Keratinocyte (primary cell): ENCODE data around the gene TMX1. TPM values are rescaled to one million over a fixed set of nuclear protein-coding genes. Genes with fewer than 3 reads are reported as not detected.

Source experiments
- DNase-seq: peaks from one replicate; pipeline ENCODE4 v3.0.0-alpha.2; 2011; ENCODE audit warnings: low read depth, missing footprints, low spot score
- FAIRE-seq: peaks from 2 replicates; lab custom pipeline; 2011; peaks lifted over from hg19 to GRCh38; lab: Jason Lieb, UNC
- H2AFZ ChIP-seq: 2 replicates; pipeline ENCODE4 v1.6.0; 2012; ENCODE audit warnings: low read length, control low read depth, inconsistent platforms; ENCODE audit not compliant: control insufficient read depth
- H3K27ac ChIP-seq: 2 replicates; pipeline ENCODE4 v1.5.1; 2011; ENCODE audit warnings: low read length; ENCODE audit not compliant: control insufficient read depth, insufficient read depth
- H3K27me3 ChIP-seq: 3 replicates; pipeline ENCODE4 v1.6.0; 2011; ENCODE audit warnings: low read length; ENCODE audit not compliant: control insufficient read depth, insufficient read depth; ENCODE audit errors: extremely low read depth
- H3K36me3 ChIP-seq, 2 experiments: 2 replicates in 1 of 2; 3 replicates in 1 of 2; pipeline ENCODE4 v1.5.1; 2011; ENCODE audit warnings: low read length in 2 of 2, mild to moderate bottlenecking in 1 of 2; ENCODE audit not compliant: control insufficient read depth in 2 of 2, insufficient read depth in 2 of 2; ENCODE audit errors: extremely low read depth in 1 of 2
- H3K4me1 ChIP-seq: 3 replicates; pipeline ENCODE4 v1.5.1; 2011; ENCODE audit warnings: low read length; ENCODE audit not compliant: control insufficient read depth, insufficient read depth; ENCODE audit errors: extremely low read depth
- H3K4me2 ChIP-seq: 3 replicates; pipeline ENCODE4 v1.6.0; 2011; ENCODE audit warnings: low read depth, low read length; ENCODE audit not compliant: control insufficient read depth, insufficient read depth; ENCODE audit errors: extremely low read depth
- H3K4me3 ChIP-seq, 3 experiments: fragments of 200-600 bp in 1 of 3; sonication (generic) in 1 of 3; 2 replicates in 2 of 3; 3 replicates in 1 of 3; pipeline ENCODE4 v1.5.1; 2011 to 2016; ENCODE audit warnings: low read length in 3 of 3, mild to moderate bottlenecking in 3 of 3, control low read depth in 2 of 3, inconsistent platforms in 1 of 3, low read depth in 1 of 3, mixed read lengths in 1 of 3, mixed run types in 1 of 3, moderate library complexity in 1 of 3; ENCODE audit not compliant: control insufficient read depth in 2 of 3, insufficient read depth in 2 of 3; ENCODE audit errors: extremely low read depth in 1 of 3
- H3K79me2 ChIP-seq: 2 replicates; pipeline ENCODE4 v1.6.0; 2012; ENCODE audit warnings: low read length; ENCODE audit not compliant: control insufficient read depth, insufficient read depth
- H3K9ac ChIP-seq: 3 replicates; pipeline ENCODE4 v1.6.0; 2011; ENCODE audit warnings: low read length; ENCODE audit not compliant: control insufficient read depth, insufficient read depth; ENCODE audit errors: extremely low read depth
- H3K9me1 ChIP-seq: 3 replicates; pipeline ENCODE4 v1.6.0; 2011; ENCODE audit warnings: low read length; ENCODE audit not compliant: control insufficient read depth, insufficient read depth; ENCODE audit errors: extremely low read depth
- H3K9me3 ChIP-seq: 2 replicates; pipeline ENCODE4 v1.5.1; 2012; ENCODE audit warnings: low read depth, low read length; ENCODE audit not compliant: control insufficient read depth
- H4K20me1 ChIP-seq: 3 replicates; pipeline ENCODE4 v1.6.0; 2011; ENCODE audit warnings: low read length; ENCODE audit not compliant: control insufficient read depth, insufficient read depth; ENCODE audit errors: extremely low read depth
- EZH2 ChIP-seq: IDR thresholded peaks from one replicate; pipeline ENCODE4 v1.6.1; 2012; ENCODE audit warnings: inconsistent platforms, mild to moderate bottlenecking, low read length, moderate library complexity
- dilution Hi-C: fragments of 300-500 bp; cut with MboI; formaldehyde crosslinking; loops from one replicate; pipeline ENCODE4 v1.7.0; 2020; ENCODE audit warnings: low sequenced_read_pairs; ENCODE audit not compliant: extremely low pct_ligation_motif_present
- polyA plus RNA-seq, 5 experiments: library from polyadenylated mRNA; depleted of rRNA in 3 of 5; stranded (reverse) in 3 of 5; stranded (forward) in 1 of 5; unstranded in 1 of 5; fragments of >200 nt; gene quantifications; 1 replicate in 1 of 5; 2 replicates in 3 of 5; 3 replicates in 1 of 5; pipeline versions ENCODE4 v1.2.1 to v1.2.3, GENCODE V29; 2011 to 2012; ENCODE audit warnings: missing spikeins in 2 of 5, low read depth in 1 of 5, low replicate concordance in 1 of 5
- TF ChIP-seq, protein P1 (sequence below), 3 experiments: IDR thresholded peaks in 1 of 3; conservative IDR thresholded peaks in 1 of 3; optimal IDR thresholded peaks in 1 of 3; 2 replicates in 2 of 3; 3 replicates in 1 of 3; pipeline versions ENCODE3 to v1.5.1; 2011; ENCODE audit warnings: low read length in 3 of 3, mild to moderate bottlenecking in 3 of 3, moderate library complexity in 2 of 3, control low read depth in 1 of 3, inconsistent platforms in 1 of 3; ENCODE audit not compliant: insufficient read depth in 2 of 3; ENCODE audit errors: extremely low read depth in 1 of 3

Gene TMX1
- polyA plus RNA-seq, 1 donor (not counting 4 experiments of a cell fraction or from before 2014, with no cell fraction given): 36.0 TPM

DNA sequence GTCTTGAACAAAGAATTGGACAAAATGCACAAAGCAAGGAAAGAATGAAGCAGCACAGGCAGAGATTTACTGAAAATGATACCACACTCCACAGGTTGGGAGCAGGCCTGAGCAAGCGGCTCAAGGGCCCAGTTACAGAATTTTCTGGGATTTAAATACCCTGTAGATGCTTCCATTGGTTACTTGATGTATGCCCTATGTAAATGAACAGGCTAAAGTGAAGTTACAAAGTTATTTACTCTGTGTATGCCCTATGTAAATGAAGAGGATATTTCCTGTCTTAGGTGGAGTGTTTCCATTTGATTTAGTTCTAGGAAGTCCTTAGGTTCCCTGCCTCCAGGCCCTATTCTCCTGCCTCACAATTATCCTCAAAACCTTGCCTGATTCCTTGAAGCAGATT is 36.6 kb downstream of the TMX1 start:
- Histone ChIP-seq H3K4me1 (no peaks in the 10 kb centered on the region), H3K36me3 (no peaks in the 10 kb centered on the region), H3K4me2 (no peak overlapping the region), H3K27ac (no peak overlapping the region), H3K9ac (no peak overlapping the region), H3K79me2 (no peaks in the 10 kb centered on the region), H3K27me3 (no peaks in the 10 kb centered on the region), H2AFZ (no peak overlapping the region), H3K9me3 (no peaks in the 10 kb centered on the region), H4K20me1 (no peaks in the 10 kb centered on the region), H3K4me3 (no peak overlapping the region), H3K9me1 (peaks cover 2% of the 10 kb centered on the region)
- TF ChIP-seq, protein P1, sequence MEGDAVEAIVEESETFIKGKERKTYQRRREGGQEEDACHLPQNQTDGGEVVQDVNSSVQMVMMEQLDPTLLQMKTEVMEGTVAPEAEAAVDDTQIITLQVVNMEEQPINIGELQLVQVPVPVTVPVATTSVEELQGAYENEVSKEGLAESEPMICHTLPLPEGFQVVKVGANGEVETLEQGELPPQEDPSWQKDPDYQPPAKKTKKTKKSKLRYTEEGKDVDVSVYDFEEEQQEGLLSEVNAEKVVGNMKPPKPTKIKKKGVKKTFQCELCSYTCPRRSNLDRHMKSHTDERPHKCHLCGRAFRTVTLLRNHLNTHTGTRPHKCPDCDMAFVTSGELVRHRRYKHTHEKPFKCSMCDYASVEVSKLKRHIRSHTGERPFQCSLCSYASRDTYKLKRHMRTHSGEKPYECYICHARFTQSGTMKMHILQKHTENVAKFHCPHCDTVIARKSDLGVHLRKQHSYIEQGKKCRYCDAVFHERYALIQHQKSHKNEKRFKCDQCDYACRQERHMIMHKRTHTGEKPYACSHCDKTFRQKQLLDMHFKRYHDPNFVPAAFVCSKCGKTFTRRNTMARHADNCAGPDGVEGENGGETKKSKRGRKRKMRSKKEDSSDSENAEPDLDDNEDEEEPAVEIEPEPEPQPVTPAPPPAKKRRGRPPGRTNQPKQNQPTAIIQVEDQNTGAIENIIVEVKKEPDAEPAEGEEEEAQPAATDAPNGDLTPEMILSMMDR (optimal IDR thresholded peaks at IDR 0.05 in 1 of 3, IDR thresholded peaks at IDR 0.05 in 1 of 3, conservative IDR thresholded peaks at IDR 0.05 in 1 of 3; ENCODE audit: extremely low read depth in 1 of 3, insufficient read depth in 2 of 3, low read length in 3 of 3): no peak
- TF ChIP-seq EZH2: no peak
- no peak for FAIRE-seq
- DNase-seq: no peak
- dilution Hi-C loops: no loop called here

DNA sequence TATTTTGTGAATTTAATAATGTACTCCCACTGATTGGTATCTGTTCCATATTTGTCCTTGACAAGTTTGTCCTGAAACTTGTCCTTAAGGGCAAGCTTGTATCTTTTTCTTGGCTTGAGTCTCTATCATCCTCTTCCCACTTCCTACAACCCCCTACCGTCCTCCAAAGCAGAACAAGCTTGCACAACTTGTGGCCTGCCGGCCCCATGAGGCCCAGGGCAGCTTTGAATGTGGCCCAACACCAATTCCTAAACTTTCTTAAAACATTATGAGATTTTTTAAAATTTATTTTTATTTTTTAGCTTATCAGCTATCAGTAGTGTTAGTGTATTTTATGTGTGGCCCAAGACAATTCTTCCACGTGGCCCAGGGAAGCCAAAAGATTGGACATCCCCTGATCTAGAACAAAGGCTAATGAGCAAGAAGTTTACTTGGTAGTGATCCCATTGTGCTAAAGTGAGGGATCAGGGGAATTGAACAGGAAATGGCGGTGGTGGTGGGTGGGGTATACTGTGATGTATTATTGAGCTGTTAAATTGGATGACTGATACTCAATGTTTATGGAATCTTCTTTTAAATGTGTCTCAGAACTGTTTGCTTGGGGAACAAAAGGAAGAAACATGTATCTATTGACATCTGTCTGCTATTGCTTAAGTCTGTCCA is 37.8 kb downstream of the TMX1 start:
- Histone ChIP-seq H3K4me2 (no peak overlapping the region), H3K9me1 (peaks cover 2% of the 10 kb centered on the region), H4K20me1 (no peaks in the 10 kb centered on the region), H3K4me3 (no peak overlapping the region), H3K79me2 (no peaks in the 10 kb centered on the region), H2AFZ (no peak overlapping the region), H3K9ac (no peak overlapping the region), H3K36me3 (no peaks in the 10 kb centered on the region), H3K4me1 (no peaks in the 10 kb centered on the region), H3K9me3 (no peaks in the 10 kb centered on the region), H3K27me3 (no peaks in the 10 kb centered on the region), H3K27ac (no peak overlapping the region)
- FAIRE-seq (no peak), DNase-seq (no peak)
- TF ChIP-seq, protein P1 (optimal IDR thresholded peaks at IDR 0.05 in 1 of 3, IDR thresholded peaks at IDR 0.05 in 1 of 3, conservative IDR thresholded peaks at IDR 0.05 in 1 of 3; ENCODE audit: extremely low read depth in 1 of 3, insufficient read depth in 2 of 3, low read length in 3 of 3): no peak
- TF ChIP-seq EZH2: no peak
- dilution Hi-C loops: no loop called here
